Measurements from ENCODE around the gene ATF6. TPM values are rescaled to one million over a fixed set of nuclear protein-coding genes. Genes with fewer than 3 reads are reported as not detected.
A peak's percentile ranks its signal among the peaks of the same experiment; 100 is the strongest.

Gene ATF6
- total and polyA plus RNA-seq, 9 of the 15 experiments (the other 6 are each of a cell fraction or from before 2014, with no cell fraction given), result 11.7 to 32.4 (median 20.4) TPM

DNA sequence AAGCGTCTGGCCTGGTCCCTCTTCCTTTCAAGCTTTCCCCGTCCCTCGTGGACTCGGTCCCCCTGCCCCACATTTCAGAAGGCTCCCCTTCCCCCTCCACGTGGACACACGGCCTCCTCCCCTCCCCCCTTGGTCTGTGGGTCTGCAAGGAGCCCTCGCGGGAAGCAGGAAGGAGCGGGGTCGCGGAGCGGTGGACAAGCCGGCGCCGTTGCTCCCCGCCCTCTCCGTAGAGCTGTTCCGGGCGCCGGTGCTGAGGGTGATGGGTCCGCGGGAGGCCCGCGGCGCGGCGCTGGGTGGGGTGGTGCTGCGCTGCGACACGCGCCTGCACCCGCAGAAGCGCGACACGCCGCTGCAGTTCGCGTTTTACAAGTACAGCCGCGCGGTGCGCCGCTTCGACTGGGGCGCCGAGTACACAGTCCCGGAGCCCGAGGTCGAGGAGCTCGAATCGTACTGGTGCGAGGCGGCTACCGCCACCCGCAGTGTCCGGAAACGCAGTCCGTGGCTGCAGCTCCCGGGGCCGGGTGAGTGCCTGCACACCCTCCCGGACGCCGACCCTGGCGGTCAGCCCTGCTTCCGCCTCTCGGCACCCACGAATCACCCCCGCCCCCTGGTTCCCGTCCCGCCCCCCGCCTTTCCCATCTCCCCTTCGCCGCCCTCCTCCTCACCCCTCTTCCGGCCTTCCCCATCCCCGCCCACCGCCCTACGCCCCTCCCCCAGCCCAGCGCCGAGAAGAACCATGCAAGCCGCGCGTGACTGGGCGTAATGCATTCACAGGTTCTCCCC lies 39.5 kb upstream of the ATF6 start (continued):
- TF ChIP-seq, protein P1, sequence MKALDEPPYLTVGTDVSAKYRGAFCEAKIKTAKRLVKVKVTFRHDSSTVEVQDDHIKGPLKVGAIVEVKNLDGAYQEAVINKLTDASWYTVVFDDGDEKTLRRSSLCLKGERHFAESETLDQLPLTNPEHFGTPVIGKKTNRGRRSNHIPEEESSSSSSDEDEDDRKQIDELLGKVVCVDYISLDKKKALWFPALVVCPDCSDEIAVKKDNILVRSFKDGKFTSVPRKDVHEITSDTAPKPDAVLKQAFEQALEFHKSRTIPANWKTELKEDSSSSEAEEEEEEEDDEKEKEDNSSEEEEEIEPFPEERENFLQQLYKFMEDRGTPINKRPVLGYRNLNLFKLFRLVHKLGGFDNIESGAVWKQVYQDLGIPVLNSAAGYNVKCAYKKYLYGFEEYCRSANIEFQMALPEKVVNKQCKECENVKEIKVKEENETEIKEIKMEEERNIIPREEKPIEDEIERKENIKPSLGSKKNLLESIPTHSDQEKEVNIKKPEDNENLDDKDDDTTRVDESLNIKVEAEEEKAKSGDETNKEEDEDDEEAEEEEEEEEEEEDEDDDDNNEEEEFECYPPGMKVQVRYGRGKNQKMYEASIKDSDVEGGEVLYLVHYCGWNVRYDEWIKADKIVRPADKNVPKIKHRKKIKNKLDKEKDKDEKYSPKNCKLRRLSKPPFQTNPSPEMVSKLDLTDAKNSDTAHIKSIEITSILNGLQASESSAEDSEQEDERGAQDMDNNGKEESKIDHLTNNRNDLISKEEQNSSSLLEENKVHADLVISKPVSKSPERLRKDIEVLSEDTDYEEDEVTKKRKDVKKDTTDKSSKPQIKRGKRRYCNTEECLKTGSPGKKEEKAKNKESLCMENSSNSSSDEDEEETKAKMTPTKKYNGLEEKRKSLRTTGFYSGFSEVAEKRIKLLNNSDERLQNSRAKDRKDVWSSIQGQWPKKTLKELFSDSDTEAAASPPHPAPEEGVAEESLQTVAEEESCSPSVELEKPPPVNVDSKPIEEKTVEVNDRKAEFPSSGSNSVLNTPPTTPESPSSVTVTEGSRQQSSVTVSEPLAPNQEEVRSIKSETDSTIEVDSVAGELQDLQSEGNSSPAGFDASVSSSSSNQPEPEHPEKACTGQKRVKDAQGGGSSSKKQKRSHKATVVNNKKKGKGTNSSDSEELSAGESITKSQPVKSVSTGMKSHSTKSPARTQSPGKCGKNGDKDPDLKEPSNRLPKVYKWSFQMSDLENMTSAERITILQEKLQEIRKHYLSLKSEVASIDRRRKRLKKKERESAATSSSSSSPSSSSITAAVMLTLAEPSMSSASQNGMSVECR (CRISPR knock-in tag; IDR thresholded peaks at IDR 0.05), result peak; percentile 39; the same call in 1 of the 2 replicates
- TF ChIP-seq ILK (tag; IDR thresholded peaks at IDR 0.05; ENCODE audit: borderline replicate concordance, low read depth) (no peak), SRSF1 (IDR thresholded peaks at IDR 0.05; ENCODE audit: low read depth, low read length) (no peak; the same call in 1 of the 2 replicates), CAMTA2 (CRISPR knock-in tag; conservative IDR thresholded peaks at IDR 0.05) (no peak), HDGF (IDR thresholded peaks at IDR 0.05) (no peak), PHB (CRISPR knock-in tag; IDR thresholded peaks at IDR 0.05) (peak; percentile 88; the same call in 1 of the 2 replicates), TEAD4 (IDR thresholded peaks at IDR 0.05; ENCODE audit: low read length) (no peak), TEAD4 (CRISPR knock-in tag; IDR thresholded peaks at IDR 0.05; ENCODE audit: borderline replicate concordance) (no peak), BRD9 (IDR thresholded peaks at IDR 0.05; ENCODE audit: low read depth, partially characterized antibody) (no peak), ZNF134 (CRISPR knock-in tag; conservative IDR thresholded peaks at IDR 0.05) (no peak), MYNN (IDR thresholded peaks at IDR 0.05) (no peak), MYNN (CRISPR knock-in tag; IDR thresholded peaks at IDR 0.05) (no peak), CBX3 (IDR thresholded peaks at IDR 0.05; ENCODE audit: borderline replicate concordance in 1 of 2, low read length in 2 of 2) (peak in 1 of 2 experiments; percentile 38; a peak in 1 of 3 replicates)
- TF ChIP-seq, protein P2, sequence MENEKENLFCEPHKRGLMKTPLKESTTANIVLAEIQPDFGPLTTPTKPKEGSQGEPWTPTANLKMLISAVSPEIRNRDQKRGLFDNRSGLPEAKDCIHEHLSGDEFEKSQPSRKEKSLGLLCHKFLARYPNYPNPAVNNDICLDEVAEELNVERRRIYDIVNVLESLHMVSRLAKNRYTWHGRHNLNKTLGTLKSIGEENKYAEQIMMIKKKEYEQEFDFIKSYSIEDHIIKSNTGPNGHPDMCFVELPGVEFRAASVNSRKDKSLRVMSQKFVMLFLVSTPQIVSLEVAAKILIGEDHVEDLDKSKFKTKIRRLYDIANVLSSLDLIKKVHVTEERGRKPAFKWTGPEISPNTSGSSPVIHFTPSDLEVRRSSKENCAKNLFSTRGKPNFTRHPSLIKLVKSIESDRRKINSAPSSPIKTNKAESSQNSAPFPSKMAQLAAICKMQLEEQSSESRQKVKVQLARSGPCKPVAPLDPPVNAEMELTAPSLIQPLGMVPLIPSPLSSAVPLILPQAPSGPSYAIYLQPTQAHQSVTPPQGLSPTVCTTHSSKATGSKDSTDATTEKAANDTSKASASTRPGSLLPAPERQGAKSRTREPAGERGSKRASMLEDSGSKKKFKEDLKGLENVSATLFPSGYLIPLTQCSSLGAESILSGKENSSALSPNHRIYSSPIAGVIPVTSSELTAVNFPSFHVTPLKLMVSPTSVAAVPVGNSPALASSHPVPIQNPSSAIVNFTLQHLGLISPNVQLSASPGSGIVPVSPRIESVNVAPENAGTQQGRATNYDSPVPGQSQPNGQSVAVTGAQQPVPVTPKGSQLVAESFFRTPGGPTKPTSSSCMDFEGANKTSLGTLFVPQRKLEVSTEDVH (IDR thresholded peaks at IDR 0.05; ENCODE audit: low read depth, partially characterized antibody), result no peak
- TF ChIP-seq, protein P3, sequence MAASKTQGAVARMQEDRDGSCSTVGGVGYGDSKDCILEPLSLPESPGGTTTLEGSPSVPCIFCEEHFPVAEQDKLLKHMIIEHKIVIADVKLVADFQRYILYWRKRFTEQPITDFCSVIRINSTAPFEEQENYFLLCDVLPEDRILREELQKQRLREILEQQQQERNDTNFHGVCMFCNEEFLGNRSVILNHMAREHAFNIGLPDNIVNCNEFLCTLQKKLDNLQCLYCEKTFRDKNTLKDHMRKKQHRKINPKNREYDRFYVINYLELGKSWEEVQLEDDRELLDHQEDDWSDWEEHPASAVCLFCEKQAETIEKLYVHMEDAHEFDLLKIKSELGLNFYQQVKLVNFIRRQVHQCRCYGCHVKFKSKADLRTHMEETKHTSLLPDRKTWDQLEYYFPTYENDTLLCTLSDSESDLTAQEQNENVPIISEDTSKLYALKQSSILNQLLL (CRISPR knock-in tag; IDR thresholded peaks at IDR 0.05; ENCODE audit: borderline replicate concordance), result no peak
- TF ChIP-seq, protein P4, sequence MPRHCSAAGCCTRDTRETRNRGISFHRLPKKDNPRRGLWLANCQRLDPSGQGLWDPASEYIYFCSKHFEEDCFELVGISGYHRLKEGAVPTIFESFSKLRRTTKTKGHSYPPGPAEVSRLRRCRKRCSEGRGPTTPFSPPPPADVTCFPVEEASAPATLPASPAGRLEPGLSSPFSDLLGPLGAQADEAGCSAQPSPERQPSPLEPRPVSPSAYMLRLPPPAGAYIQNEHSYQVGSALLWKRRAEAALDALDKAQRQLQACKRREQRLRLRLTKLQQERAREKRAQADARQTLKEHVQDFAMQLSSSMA (CRISPR knock-in tag; IDR thresholded peaks at IDR 0.05), result peak; percentile 19; the same call in 1 of the 2 replicates
